ENCODE data around the gene MOB3A.
A peak's percentile ranks its signal among the peaks of the same experiment; 100 is the strongest.

MOB3A gene

GRCh38 chr19:2042485-2043250 lies 53.5 kb downstream of the MOB3A start:
- H3K4me3 ChIP-seq (ENCODE audit: low read depth, low read length): peak overlapping the region; percentile 10
- DNase-seq (ENCODE audit: low read depth): no peak
- in situ Hi-C loops (cut with HindIII; ENCODE audit: low sequenced_read_pairs): no loop called here
- TF ChIP-seq CTCF (IDR thresholded peaks at IDR 0.05; ENCODE audit: low read depth, low read length, missing control alignments): no peak

GRCh38 chr19:2041683-2042484 lies 54.2 kb downstream of the MOB3A start:
- H3K4me3 ChIP-seq (ENCODE audit: low read depth, low read length): peak overlapping the region; percentile 12
- in situ Hi-C loops (cut with HindIII; ENCODE audit: low sequenced_read_pairs): no loop called here
- no peak for TF ChIP-seq CTCF (IDR thresholded peaks at IDR 0.05; ENCODE audit: low read depth, low read length, missing control alignments)
- DNase-seq (ENCODE audit: low read depth): peak; percentile 80

GRCh38 chr19:2041433-2041682 lies 54.8 kb downstream of the MOB3A start:
- no peak for DNase-seq (ENCODE audit: low read depth)
- no peak for TF ChIP-seq CTCF (IDR thresholded peaks at IDR 0.05; ENCODE audit: low read depth, low read length, missing control alignments)
- no peak overlapping the region for H3K4me3 ChIP-seq (ENCODE audit: low read depth, low read length)
- in situ Hi-C loops (cut with HindIII; ENCODE audit: low sequenced_read_pairs): no loop called here

GRCh38 chr19:2040647-2041432 lies 55.3 kb downstream of the MOB3A start:
- TF ChIP-seq CTCF (IDR thresholded peaks at IDR 0.05; ENCODE audit: low read depth, low read length, missing control alignments): no peak
- DNase-seq (ENCODE audit: low read depth): no peak
- in situ Hi-C loops (cut with HindIII; ENCODE audit: low sequenced_read_pairs): no loop called here
- no peak overlapping the region for H3K4me3 ChIP-seq (ENCODE audit: low read depth, low read length)

- in situ Hi-C loops (cut with HindIII; ENCODE audit: low sequenced_read_pairs): no loop called here
- H3K4me3 ChIP-seq (ENCODE audit: low read depth, low read length): no peak overlapping the region
- no peak for DNase-seq (ENCODE audit: low read depth)
- TF ChIP-seq CTCF (IDR thresholded peaks at IDR 0.05; ENCODE audit: low read depth, low read length, missing control alignments): no peak
These were observed 56.0 kb downstream of the MOB3A start for GRCh38 chr19:2039959-2040646.
